GM18858 (cell line): ENCODE results near the gene C12orf42.

Experiments
- ATAC-seq: cut with Tn5 transposase; IDR thresholded peaks from one replicate; pipeline ENCODE4 v1.9.1; 2021; ENCODE audit not compliant: unreplicated experiment

C12orf42 gene

DNA sequence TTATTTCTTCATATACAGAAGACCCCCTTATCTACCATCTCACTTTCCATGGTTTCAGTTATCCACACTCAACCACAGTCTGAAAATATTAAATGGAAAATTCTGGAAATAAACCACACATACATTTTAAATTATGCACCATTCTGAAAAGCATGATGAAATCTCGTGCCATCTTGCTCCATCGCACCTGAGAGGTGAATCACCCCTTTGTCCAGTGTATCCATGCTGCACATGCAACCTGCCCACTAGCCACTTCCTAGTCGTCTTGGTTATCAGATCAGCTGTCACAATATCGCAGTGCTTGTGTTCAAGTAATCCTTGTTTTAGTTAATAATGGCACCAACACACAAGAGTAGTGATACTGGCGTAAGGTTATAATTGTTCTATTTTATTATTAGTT is 145.7 kb downstream of the C12orf42 start:
- no peak for ATAC-seq

DNA sequence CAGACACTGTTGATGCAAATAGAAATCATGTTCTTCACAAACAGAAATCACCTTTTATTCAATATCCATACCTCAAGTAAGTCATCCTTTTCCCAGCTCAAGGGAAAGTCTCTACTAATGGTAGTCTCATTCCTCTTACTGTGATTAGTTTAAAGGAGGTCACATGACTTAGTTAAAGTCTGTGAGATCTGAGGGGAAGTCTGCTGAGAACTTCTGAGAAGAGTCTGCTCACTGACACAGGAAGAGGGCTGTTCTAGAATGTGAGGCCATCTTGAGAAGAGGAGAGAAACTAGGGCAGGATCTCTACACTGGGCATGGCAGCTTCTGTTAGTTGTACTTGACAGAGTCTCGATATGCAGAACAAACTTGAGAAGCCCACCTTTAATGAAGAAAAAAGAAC is 146.8 kb downstream of the C12orf42 start:
- ATAC-seq, result no peak

DNA sequence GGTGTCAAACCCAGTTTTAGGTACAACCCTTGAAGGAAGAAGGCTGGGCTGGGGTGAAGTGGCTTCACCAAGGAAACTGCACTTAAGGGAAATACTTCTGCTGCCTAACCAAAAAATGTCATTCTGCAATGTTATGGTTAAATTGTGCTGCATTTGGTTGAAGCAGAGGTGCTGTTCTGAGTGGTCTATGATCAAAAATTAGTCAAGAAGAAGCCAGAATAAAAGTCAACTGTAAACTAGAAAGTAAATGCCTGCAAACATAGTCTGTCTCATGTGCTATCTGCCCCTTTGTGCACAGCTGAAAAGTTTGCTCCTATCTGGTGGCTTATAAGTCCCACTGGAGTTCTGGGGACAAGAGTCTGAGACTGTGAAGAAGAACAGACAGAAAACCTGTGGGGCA is 158.8 kb downstream of the C12orf42 start:
- ATAC-seq, result no peak

DNA sequence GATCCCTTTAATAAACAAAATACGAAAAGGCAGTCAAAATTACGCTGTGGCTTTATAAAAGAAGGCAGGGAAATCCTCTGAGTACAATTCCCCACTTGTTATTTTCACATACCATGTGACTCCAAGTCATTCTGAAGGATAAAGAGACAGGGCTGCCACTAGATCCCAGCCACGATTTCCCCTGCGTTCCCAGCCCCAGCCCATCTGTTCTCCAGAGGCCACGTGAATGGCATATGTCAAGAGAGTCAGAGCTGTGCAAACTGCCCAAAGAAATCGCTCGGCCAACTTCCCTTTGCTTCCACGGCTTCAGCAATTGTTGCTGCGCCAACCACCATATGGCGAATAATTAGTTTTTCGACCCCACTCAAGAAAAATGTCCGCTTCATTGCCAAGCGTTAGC is 161.3 kb downstream of the C12orf42 start:
- ATAC-seq, result no peak

DNA sequence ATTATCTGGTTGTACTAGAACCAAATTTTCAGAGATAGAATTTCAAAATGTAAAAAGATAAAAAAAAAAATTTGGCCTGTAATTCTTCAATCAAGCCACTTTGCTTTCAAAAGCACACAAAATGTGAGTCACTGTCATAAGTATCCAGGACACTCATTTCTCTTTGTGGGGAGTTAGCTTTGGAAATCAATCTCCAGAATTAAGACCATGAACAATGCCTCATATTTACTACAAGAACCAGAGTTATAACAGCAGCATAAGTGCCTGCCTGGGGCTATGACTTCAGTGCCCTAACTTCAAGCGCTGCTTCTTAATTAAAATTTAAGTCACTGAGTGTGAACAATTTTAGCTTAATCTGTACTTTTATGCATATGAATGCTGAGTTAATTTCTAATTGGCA is 162.1 kb downstream of the C12orf42 start:
- no peak for ATAC-seq

DNA sequence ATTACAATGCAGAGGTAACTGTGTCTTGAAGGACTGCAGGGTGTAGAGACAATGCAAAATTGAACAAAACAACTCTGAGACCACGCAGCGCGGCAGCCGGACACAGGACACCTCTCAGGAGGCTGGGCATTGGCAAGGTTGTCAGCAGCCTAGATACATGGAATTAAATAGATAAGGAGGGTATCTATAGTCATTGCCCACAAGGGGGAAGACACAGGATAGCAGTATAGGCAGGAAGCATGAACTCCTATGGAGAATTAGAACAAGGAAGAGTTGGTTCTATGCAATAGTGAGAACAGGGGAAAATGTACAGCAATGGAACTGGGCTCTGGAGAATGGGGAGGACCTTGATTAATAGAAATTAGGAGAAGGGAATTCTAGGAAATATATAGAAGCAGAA is 164.1 kb downstream of the C12orf42 start:
- no peak for ATAC-seq

DNA sequence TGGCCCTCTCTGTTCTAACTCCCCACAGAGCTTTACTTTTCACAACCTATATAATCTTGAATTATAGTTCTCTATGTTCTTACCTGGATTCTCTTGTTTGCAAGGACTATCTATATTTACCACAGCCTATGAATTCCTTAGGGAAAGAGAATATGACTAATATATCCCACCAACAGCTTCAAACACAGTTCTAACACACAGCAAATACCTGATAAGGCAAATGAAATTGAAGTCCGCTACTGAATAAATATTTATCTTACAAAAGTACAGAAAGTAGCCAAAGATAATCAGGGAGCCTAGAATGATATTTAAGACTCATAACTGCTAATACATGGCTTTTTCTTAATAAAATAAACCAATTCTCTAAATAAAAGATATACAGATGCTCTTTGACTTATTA is 165.1 kb downstream of the C12orf42 start:
- no peak for ATAC-seq

DNA sequence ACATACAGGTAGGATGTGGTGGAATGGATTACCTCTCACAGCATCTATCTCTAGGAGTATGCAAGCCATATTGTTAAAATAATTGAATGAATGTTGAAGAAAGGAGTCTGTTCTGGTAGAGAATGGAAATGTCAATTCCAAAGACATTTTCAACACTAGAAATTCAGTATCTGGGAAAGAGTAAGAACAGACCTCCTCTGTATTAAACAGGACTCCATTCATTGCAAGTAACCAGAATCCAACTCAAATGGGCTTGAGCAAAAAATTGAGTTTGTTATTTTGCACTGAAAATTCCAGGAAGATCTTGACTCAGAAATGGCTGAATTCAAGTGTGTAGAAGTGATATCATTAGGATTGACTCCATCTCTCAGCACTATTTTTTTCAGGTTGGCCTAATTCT is 168.1 kb downstream of the C12orf42 start:
- ATAC-seq, result no peak

DNA sequence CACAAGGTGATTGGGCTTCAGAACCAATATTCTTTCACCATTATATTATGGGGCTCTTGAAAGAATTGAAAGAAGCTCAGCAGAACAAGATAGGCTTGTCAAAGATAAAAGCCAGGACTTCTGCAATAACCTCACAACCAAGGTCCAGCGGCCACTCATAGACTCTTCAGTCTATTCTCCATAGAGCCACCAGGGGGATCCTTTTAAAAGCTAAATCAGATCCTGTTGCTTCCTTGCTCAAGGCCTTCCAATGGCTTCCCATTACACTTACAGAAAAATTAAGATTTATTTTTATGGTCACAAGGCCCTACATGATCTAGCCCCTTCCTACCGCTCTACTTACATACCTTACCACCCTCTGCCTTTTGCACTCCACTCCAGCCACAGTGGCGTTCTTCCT is 169.6 kb downstream of the C12orf42 start:
- no peak for ATAC-seq

DNA sequence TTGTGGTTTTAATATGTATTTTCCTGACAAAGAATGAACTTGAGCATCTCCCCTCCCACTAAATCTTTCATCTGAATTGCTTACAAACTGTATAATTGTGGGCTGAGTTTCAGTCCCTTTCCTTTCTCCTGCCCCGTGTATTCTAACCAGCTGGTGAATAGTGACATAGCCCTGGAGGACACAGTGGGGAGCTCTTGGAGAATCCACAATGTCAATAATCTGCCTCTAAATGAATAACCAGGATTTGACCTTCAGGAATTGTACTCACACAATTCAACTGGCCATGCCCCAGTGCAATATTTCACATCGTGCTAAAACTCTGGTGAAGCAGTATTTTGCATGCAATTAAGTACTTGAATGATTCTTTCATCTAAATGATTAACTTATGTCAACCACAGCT is 177.2 kb downstream of the C12orf42 start:
- no peak for ATAC-seq

DNA sequence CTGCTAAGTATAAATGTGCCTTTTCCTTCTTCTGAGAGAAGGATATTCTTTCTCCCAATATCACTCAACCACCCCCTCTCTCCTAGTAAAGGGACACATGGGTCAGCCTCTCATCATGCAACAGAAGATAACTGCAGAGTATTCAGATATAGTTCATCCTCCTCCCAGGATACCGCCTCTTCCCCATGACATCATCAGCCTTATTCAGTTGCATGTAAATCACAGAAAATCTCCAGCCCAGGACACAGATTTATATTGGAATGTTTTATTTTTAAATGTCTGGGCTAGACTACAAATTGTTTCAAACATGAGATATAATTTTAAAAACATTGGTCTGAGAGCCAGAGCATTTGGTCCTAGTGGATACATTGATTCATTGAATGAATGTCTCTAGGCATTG is 178.5 kb downstream of the C12orf42 start:
- no peak for ATAC-seq

DNA sequence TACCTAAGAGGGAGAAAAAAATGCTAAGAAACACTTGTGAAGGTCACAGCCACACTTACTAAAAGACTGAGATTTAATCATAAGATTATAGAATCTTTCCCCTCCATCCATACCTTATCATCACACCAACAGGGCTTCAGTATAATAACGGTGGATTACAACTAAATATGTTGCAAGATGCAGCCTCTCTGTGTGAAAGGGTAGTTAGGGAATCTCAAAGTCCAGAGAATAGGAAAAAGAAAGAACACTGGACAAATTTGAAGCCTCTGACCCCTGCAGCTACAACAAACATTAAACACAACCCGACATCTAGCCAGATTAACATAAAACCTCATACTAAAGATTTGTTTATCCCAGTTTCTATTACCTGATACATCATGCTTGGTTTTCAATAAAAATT is 181.0 kb downstream of the C12orf42 start:
- no peak for ATAC-seq

DNA sequence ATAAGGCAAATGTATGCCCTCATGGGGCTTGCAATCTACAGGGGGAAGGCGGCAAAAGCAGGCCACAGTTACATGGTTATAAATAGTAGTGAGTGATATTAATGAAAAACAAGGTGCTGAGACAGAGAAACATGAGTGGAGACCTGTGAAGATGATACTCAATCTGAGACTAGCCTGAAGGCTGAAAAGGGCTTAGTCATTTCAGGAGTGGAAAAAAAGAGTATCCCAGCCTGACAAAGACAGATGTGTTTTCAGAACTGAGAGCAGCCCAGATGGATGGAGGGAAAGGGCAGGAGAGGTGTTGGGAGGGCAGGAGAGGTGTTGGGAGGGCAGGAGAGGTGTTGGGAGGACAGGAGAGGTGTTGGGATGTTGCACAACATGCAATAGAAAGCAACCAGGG is 181.9 kb downstream of the C12orf42 start:
- ATAC-seq, result no peak

DNA sequence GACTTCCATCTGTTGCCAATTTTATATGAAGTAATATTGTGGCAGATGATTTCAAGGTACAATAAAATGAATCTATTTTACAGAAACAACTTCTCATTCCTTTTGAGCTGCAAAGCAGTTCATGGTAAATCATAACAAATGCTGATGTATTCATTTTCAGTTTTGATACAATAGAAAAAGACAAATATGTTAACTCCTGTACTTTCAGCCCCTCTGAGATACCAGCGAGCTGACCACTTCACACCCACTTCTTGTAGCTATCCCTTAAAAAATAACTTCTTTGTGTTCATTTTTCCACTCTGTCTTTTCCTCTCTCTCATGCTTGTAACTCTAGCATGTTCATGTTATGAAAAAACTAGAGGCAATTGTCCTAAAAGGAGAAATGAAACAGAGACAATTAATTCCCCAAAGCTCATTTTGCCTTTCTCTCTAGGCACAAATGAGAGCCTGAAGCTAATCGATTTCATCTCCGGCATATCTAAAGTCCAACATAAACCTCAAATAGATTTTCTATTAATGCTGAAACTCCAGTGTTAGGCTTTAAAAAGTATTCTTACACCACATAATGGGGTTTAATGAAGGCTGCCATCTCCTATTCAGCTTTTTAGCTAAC is 182.9 kb downstream of the C12orf42 start:
- no peak for ATAC-seq

DNA sequence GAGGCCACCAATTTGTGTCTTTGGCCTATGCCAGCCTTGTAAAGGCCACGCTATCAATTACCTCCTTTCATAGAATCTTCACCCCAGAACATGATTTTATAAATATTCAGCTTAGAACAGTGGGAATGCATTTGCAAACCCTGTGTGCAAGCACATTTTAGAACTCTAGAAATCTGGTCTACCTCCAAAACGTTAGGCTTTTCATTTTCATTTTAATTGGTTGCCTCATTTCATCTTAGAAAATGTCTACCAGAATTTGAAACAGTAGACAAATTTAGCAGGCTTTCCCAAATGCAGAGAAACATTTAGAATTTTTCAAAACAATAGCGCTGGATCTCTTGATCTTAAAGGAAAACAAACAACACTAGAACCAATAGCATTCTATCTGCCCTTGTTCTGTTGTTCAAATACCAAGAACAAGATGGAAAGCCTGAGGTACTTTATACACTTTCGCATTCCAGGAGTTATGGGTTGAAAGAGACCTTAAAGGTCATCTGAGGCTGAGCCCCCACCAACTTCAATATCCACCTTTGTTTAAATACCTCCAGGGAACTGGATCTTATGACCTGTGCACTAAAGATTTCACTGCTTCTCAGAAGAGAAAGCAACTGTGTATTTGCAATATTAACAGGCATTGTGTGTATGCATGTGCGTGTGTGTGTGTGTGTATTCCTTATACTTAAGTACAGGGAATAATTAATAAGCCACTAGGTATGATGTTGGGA is 185.1 kb downstream of the C12orf42 start:
- ATAC-seq, result no peak

DNA sequence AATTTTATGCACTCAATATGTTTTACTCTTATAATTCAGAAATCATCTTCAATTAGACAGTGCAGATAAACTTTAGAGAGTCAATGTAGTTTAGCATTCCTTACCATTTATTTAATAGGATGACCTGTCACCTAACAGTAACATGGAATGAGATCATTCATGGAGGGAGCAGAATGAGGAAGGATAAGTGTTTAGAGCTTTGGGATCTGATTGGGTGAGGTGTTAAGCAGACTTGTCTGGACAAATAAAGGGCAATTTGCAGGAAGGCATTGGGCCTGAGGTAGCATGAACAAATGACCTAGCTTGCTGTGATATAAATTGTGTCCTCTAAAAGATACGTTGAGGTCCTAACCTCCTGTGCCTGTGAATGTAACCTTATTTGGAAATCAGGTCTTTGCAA is 187.4 kb downstream of the C12orf42 start:
- no peak for ATAC-seq

DNA sequence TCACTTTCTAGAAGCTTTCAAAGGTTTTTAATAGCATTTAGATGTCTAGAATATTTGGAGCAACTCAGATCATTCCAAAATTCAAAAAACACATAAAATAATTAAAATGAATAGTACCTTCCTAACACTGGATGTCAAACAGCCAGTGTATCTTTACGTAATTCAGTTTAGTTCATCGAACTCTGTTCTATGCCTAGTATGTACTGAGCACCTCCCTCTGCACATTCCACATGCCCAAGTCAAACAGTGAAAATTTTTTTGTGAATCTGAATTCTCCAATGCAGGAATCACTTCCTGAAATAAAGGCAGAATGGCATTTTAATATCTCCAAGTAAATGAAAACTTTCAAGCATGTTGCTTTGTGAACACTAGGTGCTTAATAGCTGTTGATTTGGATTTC is 192.3 kb downstream of the C12orf42 start:
- no peak for ATAC-seq

DNA sequence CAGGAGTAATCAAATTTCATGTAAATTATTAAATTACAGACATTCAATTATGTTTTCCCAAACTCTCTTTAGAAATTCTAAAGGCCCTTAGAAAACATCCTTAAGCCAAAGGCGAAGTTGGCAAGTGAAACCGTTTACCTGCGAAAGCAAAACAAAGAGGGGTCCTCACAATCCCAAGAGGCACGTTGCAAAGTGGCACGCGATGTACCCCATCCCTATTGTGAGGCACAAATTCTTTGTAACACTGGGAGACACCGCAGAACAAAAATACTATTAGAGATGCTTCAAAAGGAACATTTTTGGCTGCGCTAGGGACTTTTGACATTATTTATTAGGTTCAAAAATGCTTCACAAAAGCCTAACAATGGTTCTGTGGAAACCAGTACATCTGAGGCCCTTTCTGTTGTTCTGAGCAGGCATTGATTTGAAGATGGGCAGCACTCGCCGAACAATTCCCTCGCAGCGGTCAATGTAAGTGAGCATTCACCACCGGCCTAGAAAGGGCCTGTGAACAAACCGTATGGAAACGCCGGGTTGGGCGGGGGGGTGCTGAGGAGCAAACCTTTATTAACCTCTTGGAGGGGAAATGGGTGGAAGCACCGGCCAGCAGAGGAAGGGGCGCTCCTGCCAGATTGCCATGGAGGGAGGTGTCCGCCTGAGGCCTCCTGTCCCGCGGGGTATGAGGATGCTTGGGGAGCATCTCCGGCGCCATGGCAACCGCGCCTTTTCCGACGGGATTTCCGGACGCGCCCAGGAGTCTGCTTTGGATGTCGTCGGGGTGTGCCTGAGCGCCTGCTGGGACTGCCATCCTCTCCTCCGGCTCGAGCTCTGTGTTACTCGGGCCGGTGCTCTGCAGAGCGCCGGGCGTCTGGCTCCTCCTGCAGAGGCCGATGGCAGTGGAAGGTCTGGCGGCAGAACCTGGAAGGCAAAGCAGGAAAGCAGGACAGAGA is 193.9 kb downstream of the C12orf42 start:
- no peak for ATAC-seq

DNA sequence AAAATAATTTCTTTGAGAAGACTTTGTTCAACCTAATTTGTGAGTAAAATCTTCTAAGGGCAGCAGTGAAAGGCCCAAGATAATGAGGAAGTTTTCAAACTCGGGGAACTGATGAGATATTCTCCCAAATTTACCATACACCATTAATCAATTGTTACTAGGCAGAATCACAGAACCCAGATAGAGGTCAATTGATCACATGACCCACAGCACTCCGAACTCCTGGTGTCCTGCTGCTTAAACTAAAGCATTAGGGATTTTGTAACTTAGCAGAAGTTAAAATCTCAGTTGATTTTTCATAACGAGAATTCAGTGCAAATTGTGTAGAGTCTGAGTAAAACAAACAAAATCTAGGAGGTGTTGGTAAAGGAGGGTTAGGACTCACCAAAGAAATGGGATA is 207.8 kb downstream of the C12orf42 start:
- ATAC-seq, result no peak

DNA sequence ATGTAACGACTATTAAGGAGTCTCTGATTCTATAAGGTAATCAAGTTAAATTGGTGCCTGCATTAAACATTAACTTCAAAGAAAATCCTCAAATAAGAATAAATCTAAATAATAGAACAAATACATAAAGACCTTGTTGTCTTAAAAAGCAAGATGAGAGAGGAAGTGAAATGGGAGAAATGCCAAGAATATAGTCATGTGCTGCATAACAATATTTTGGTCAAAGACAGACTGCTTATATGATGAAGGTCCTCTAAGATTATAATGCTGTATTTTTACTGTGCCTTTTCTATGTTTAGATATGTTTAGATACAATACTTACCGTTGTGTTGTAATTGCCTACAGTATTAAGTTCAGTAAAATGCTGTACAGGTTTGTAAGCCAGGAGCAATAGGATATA is 213.6 kb downstream of the C12orf42 start:
- ATAC-seq, result no peak

DNA sequence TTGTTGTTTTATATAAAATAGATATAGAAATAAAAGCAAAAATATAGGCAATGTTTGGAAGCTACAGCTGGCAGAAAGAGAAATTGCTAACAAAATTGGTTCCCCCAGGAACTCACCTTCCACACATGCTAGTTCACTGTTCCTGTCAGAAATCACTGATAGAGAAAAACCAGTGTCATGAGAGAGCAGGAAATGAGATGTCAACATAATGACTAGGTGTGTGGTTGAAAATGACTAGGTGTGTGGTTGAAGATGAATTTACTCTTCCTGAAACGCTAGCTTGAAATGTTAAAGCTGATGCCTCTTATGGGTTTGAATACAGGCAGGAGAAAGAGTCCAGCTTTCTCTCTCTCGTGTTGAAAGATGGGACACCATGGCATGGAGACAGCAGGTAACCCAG is 216.3 kb downstream of the C12orf42 start:
- peak; percentile 97 for ATAC-seq

DNA sequence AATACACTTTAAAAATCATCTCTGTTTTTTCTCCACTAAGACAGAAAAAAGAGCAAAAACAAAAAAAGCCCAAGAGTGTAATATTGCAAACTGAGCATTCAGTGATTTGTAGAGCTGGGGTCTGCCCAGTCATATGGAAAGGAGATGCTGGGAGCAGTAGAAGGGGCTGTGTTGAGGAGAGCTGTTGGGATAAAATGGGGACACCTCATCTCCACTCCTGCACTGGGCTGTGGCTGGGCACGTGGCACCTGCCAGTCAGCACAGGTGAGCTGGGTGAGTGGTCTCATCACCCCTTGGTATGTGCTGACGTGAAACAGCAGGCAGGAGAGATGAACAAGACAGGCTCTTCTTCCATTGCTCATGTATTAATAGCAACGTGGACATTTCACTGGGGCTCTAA is 217.4 kb downstream of the C12orf42 start:
- no peak for ATAC-seq
